HL-60 (cell line): ENCODE data around the gene RPL5.

Source experiments
- CTCF ChIP-seq: IDR thresholded peaks from one replicate; pipeline ENCODE4 v1.5.1; 2011; ENCODE audit warnings: low read length, control low read depth, inconsistent platforms; ENCODE audit not compliant: insufficient read depth
- POLR2AphosphoS5 ChIP-seq: IDR thresholded peaks from 2 replicates; pipeline ENCODE4 v1.6.1; 2012; ENCODE audit warnings: low read depth
- REST ChIP-seq: IDR thresholded peaks from 2 replicates; pipeline ENCODE4 v1.6.1; 2012; ENCODE audit warnings: low read depth; ENCODE audit not compliant: insufficient replicate concordance

DNA sequence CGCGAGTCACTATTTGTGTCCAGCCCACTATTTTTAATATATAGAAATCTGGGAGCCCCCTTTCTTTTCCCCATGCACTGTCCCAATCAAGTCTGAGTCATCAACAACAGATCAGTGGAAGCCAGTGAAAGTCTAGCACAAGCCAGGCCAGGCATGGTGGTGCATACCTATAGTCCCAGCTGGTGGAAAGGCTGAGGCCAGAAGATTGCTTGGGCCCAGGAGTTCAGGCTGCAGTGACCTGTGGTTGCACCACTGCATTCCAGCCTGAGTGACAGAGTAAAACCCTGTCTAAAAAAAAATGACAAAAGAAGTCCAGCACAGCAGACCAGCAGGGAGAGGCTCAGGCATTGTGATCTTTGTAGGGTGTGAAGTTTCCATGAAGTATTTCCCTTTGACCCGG is 9.0 kb upstream of the RPL5 start:
- TF ChIP-seq POLR2AphosphoS5 (no peak), CTCF (no peak), REST (no peak)
